ENCODE measurements around the gene TMC4.

DNA sequence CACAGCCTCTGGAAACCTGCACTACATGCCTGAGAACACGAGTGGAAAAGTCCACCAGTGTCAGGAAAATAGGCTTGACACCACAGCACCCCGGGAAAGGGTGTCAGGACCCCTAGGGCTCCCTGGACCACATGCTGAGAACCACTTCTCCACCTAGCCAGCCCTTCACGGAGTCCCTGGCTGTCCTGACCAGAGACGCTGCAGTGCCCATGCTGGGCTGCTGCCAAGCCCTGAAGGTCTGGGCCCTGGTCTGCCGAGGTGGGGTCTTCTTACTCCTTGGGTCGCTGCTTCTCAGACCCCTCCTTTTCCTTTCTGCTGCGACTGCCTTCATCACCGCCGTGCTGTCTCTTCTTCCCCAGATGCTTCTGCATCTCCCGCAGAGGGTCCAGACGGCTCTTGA is 16.5 kb downstream of the TMC4 start:
- TF ChIP-seq, protein P1, sequence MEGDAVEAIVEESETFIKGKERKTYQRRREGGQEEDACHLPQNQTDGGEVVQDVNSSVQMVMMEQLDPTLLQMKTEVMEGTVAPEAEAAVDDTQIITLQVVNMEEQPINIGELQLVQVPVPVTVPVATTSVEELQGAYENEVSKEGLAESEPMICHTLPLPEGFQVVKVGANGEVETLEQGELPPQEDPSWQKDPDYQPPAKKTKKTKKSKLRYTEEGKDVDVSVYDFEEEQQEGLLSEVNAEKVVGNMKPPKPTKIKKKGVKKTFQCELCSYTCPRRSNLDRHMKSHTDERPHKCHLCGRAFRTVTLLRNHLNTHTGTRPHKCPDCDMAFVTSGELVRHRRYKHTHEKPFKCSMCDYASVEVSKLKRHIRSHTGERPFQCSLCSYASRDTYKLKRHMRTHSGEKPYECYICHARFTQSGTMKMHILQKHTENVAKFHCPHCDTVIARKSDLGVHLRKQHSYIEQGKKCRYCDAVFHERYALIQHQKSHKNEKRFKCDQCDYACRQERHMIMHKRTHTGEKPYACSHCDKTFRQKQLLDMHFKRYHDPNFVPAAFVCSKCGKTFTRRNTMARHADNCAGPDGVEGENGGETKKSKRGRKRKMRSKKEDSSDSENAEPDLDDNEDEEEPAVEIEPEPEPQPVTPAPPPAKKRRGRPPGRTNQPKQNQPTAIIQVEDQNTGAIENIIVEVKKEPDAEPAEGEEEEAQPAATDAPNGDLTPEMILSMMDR (conservative IDR thresholded peaks at IDR 0.05; ENCODE audit: low read length), result no peak
- no peak for TF ChIP-seq EZH2phosphoT487 (IDR thresholded peaks at IDR 0.05; ENCODE audit: borderline replicate concordance)
